HL-60/S4 treated with phorbol 12-myristate 13-acetate at 8.2 ng/mL for 4 days and 3 days (cell line): ENCODE results near the gene NEMF.
"Not testable (repeated sequence)": the region's sequence is repeated elsewhere in the genome, so short reads cannot be mapped to it uniquely, and the experiment has no call there.

Source experiments
- in situ Hi-C: fragments of 300-500 bp; cut with MboI; formaldehyde crosslinking; loops from 2 replicates; pipeline ENCODE4 v1.15.0; 2022; ENCODE audit warnings: low sequenced_read_pairs

NEMF gene

DNA sequence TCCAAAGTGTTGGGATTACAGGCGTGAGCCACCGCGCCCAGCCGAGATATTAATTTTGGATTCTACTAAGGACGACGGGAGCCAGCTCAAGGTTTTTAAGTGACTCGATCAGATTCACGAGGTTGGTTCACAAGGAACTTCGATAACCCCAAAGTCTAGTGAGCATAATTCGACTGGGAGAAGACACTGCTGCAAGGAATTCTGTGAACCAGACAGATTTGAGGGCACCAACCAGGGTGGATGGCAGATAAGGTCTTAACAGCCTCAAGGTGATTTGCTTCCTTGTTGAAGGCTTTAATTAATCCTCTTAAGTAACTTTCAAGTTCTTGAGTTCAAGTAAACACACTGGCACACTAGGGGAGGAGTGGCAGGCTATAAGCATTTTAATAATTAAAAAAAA lies 85.7 kb downstream of the NEMF start:
- in situ Hi-C loops = no loop called here

DNA sequence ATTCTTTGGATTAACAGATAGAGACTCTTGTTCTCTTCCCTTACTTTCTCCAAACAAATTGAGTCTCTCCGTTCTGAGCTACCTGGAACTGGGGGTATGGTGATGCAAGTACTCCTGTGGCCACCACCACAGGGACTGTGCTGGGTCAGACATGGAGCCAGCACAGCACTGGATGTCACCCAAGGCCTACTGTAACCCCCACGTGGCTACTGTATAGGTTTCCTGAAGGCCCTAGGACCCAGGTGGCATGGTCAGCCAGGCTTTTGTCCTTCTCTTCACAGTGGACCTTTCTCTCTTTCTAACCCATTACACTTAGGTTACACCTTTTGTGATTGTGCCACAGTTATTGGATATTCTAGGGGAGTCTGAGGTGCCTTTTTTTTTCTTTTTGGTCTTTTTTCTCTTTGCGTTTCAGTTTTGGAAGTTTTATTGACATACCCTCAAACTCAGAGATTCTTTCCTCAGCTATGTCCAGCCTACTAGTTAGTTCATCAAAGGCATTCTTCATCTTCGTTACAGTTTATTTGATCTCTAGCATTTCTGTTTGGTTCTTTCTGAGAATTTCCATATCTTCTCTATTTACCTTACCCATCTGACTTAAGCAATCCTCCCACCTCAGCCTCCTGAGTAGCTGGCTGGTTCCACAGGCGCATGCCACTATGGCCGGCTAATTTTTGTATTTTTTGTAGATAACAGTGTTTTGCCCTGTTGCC lies 90.6 kb downstream of the NEMF start:
- in situ Hi-C loops = no loop called here

DNA sequence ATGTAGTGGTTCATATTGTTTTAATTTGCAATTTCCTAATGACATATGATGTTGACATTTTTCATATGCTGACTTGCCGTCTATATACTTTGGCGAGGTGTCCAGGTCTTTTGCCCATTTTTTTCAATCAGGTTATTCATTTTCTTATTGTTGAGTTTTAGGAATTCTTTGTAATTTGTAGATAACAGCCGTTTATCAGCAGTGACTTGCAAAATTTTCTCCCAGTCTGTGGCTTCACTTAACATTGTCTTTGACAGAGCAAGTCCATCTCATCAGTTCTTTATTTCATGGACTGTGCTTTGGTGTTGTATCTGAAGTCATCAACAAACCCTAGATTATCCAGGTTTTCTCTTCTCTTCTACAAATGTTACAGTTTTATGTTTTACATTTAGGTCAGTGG lies 97.2 kb downstream of the NEMF start:
- in situ Hi-C loops = no loop called here

DNA sequence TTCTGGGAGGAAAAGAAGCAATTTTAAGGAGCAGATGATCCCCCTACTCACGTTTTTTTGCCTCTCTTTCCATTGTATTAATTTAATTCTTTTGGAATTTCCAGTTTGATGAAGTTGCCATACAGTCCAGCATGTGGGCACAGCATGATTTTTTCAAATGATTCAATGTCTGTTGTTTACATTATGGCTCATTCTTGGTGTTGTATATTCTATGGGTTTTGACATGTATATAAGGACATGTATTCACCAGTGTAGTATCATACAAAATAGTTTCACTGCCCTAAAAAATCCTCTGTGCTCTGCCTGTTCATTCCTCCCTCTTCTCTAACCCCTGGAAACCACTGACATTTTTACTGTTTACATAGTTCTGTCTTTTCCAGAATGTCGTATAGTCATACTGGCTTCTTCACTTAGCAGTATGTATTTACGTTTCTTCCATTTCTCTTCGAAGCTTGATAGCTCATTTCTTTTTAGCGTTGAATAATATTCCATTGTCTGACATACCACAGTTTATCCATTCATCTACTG lies 98.0 kb downstream of the NEMF start:
- in situ Hi-C loops = no loop called here

DNA sequence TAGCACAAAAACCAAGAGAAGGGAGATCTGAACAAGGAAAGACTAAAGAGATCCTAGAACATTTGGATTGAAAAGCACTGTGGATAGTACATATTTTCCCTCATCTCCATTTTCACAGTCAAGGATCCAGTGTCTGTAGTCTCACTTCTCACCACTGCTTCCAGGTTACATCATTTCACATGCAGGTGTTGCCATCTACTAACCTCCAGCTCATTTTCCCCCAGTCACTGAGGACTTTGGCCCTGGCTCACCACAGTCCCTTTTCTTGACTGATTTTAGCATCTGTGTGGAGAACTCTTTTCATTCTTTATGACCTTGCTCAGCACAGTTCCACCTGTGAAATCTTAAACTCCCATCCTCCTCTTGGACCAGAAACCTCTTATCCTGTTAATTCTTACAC lies 106.1 kb downstream of the NEMF start:
- in situ Hi-C loops = not testable (repeated sequence)

DNA sequence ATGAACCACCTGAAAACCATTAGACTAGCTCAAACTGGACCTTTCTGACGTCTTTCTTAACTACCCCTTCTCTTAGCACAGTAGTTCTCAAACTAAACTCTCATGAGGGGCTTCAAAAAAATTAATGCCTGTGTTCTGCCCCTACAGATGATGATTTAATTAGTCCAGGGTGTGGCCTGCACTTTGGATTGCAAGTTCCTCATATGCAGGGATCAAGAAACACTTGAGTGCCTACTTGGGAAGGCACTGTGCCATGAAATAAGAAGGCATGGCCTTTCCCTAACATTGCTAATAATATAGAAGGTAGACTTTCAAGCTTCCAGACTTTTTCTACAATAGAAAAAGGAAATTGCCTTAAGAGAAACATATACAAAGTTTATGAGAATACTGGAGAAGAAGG lies 107.4 kb downstream of the NEMF start:
- in situ Hi-C loops = no loop called here

DNA sequence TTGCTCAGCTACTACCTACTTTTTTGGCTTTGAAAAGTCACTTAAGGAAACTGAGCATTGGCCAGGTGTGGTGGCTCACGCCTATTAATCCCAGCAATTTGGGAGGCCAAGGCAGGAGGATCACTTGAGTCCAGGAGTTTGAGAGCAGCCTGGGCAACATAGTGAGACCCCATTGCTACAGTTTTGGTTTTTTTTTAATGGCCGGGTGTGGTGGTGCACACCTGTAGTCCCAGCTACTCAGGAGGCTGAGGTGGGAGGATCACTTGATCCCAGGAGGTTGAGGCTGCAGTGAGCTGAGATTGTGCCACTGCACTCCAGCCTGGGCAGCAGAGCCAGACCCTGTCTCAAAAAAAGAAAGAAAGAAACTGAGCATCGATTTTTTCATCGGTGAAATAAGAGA lies 116.9 kb downstream of the NEMF start:
- in situ Hi-C loops = not testable (repeated sequence)

- in situ Hi-C loops = no loop called here
Observed at GRCh38 chr14:49733836-49734235, 118.8 kb downstream of the NEMF start.

DNA sequence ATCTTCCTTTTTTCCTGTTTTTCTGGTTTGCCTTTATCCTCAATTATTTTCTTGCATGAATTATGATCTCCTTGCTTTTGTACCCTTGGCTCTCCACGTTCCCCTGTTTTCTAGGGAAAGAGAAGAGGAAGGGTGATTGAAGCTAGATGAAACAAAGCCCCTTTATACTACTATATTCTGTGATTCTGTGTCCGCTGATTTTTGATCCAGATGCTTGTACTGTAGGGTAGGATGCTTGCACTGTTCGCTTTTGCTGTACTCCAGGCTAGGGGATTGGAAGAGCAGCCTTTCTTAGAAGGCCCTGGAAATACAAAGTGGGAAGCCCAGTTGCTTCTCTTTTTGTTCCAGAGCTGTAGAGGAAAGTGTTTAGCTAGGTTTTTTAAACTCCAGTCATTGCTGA lies 119.7 kb downstream of the NEMF start:
- in situ Hi-C loops = no loop called here
